ENCODE data around the gene KATNA1. TPM values are rescaled to one million over a fixed set of nuclear protein-coding genes. Genes with fewer than 3 reads are reported as not detected.

Gene KATNA1
- total and polyA plus RNA-seq, 9 of the 15 experiments (the other 6 are each of a cell fraction or from before 2014, with no cell fraction given), result 22.5 to 76.9 (median 45.0) TPM

DNA sequence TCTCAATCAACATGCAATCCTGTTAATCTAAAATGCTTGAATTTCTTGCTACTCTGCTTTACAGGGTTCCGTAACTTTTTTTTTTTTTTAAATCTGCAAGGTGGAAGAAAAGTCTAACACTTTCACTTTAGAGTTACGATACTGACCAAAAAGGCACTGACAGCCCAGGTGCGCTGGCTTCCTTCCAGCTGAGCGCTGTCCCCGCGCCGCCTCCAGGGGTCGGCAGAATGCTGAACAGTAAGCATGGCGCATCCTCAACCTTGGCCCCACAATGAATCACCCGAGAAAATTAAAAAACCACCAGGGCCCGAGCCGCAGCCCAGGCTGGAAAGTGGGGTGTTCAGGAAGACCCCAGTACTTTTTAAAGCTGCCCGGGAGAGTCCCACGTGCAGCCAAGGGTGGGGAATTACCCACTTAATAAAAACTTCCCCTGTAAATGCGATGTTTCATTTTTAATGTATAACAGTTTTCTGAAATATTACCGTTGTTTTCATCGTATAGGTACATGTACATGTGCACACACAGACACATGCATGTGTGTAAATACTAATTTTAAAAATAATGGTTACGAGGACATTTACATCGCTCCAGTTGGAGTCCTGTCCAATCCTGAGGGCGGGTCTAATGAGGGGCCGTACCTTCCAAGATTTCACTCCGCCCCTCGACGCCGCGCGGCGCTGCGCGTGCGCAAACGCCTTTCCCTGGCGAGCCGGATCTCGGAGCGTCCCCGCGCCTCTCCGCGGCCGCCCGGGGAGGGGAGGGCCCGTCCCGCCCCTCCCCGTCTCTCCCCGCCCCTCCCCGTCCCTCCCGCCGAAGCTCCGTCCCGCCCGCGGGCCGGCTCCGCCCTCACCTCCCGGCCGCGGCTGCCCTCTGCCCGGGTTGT, 82.7 kb downstream of the KATNA1 start, which contains the start of gene GINM1 (continued):
- TF ChIP-seq OTX1 (CRISPR knock-in tag; IDR thresholded peaks at IDR 0.05) (no peak), TEAD2 (tag; IDR thresholded peaks at IDR 0.05) (no peak), RBFOX2 (IDR thresholded peaks at IDR 0.05; ENCODE audit: low read depth, low read length) (no peak), MCM5 (IDR thresholded peaks at IDR 0.05; ENCODE audit: low read depth) (no peak), ILK (tag; IDR thresholded peaks at IDR 0.05; ENCODE audit: borderline replicate concordance, low read depth) (no peak), PHTF2 (CRISPR knock-in tag; IDR thresholded peaks at IDR 0.05) (no peak), DIDO1 (tag; IDR thresholded peaks at IDR 0.05; ENCODE audit: low read depth) (0 out of 2 replicates have a peak, but pooled peaks have one; percentile 22), RHOXF2B (CRISPR knock-in tag; conservative IDR thresholded peaks at IDR 0.05) (no peak), KDM2B (CRISPR knock-in tag; IDR thresholded peaks at IDR 0.05) (no peak), NR2F6 (CRISPR knock-in tag; IDR thresholded peaks at IDR 0.05) (no peak), ZNF586 (CRISPR knock-in tag; conservative IDR thresholded peaks at IDR 0.05) (no peak), ZC3H11A (IDR thresholded peaks at IDR 0.05; ENCODE audit: low read depth, low read length) (no peak), MAFG (tag; conservative IDR thresholded peaks at IDR 0.05) (no peak), TAF9B (IDR thresholded peaks at IDR 0.05; ENCODE audit: partially characterized antibody) (no peak), ETV1 (tag; conservative IDR thresholded peaks at IDR 0.05; ENCODE audit: low read depth) (no peak), GTF2E2 (tag; IDR thresholded peaks at IDR 0.05) (no peak), TRIM28 (IDR thresholded peaks at IDR 0.05) (no peak), PRPF4 (IDR thresholded peaks at IDR 0.05; ENCODE audit: insufficient read depth, low read depth, low read length, poor library complexity, severe bottlenecking) (no peak), MEF2A (IDR thresholded peaks at IDR 0.05; ENCODE audit: control insufficient read depth, low read depth, low read length) (no peak), ZKSCAN3 (CRISPR knock-in tag; IDR thresholded peaks at IDR 0.05) (no peak), MXI1 (IDR thresholded peaks at IDR 0.05; ENCODE audit: low read depth, low read length) (peak; percentile 83), MAFK (IDR thresholded peaks at IDR 0.05; ENCODE audit: low read length) (no peak), ARHGAP35 (IDR thresholded peaks at IDR 0.05; ENCODE audit: partially characterized antibody) (no peak)
- TF ChIP-seq, protein P1, sequence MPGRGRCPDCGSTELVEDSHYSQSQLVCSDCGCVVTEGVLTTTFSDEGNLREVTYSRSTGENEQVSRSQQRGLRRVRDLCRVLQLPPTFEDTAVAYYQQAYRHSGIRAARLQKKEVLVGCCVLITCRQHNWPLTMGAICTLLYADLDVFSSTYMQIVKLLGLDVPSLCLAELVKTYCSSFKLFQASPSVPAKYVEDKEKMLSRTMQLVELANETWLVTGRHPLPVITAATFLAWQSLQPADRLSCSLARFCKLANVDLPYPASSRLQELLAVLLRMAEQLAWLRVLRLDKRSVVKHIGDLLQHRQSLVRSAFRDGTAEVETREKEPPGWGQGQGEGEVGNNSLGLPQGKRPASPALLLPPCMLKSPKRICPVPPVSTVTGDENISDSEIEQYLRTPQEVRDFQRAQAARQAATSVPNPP (IDR thresholded peaks at IDR 0.05; ENCODE audit: borderline replicate concordance, insufficient read depth, insufficient read length), result no peak
- TF ChIP-seq, protein P2, sequence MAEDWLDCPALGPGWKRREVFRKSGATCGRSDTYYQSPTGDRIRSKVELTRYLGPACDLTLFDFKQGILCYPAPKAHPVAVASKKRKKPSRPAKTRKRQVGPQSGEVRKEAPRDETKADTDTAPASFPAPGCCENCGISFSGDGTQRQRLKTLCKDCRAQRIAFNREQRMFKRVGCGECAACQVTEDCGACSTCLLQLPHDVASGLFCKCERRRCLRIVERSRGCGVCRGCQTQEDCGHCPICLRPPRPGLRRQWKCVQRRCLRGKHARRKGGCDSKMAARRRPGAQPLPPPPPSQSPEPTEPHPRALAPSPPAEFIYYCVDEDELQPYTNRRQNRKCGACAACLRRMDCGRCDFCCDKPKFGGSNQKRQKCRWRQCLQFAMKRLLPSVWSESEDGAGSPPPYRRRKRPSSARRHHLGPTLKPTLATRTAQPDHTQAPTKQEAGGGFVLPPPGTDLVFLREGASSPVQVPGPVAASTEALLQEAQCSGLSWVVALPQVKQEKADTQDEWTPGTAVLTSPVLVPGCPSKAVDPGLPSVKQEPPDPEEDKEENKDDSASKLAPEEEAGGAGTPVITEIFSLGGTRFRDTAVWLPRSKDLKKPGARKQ (CRISPR knock-in tag; IDR thresholded peaks at IDR 0.05), result no peak
- TF ChIP-seq, protein P3, sequence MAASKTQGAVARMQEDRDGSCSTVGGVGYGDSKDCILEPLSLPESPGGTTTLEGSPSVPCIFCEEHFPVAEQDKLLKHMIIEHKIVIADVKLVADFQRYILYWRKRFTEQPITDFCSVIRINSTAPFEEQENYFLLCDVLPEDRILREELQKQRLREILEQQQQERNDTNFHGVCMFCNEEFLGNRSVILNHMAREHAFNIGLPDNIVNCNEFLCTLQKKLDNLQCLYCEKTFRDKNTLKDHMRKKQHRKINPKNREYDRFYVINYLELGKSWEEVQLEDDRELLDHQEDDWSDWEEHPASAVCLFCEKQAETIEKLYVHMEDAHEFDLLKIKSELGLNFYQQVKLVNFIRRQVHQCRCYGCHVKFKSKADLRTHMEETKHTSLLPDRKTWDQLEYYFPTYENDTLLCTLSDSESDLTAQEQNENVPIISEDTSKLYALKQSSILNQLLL (CRISPR knock-in tag; IDR thresholded peaks at IDR 0.05; ENCODE audit: borderline replicate concordance), result no peak
